Activated naive CD8-positive, alpha-beta T cell treated with anti-CD3 and anti-CD28 coated beads, Interleukin-2, amount 50 U/mL, for 24 hours (primary cell): ENCODE measurements around the gene MCMBP.
"Not testable (repeated sequence)": the region's sequence is repeated elsewhere in the genome, so short reads cannot be mapped to it uniquely, and the experiment has no call there.

Experiments used
- ATAC-seq: fragments of 150-1000 bp; cut with Tn5 transposase; one replicate; pipeline ENCODE4 v1.10.0; 2021
- DNase-seq: peaks from one replicate; pipeline ENCODE4 v3.0.0; 2021
- H3K27ac Mint-ChIP-seq: one replicate; pipeline ENCODE4 v1.8.0; 2021; ENCODE audit warnings: mild to moderate bottlenecking, mixed read lengths
- H3K27me3 Mint-ChIP-seq: one replicate; pipeline ENCODE4 v1.8.0; 2021; ENCODE audit warnings: mixed read lengths
- H3K36me3 Mint-ChIP-seq: one replicate; pipeline ENCODE4 v1.8.0; 2021; ENCODE audit warnings: low read depth, mixed read lengths
- H3K4me1 Mint-ChIP-seq: one replicate; pipeline ENCODE4 v1.8.0; 2021; ENCODE audit warnings: mixed read lengths
- H3K4me3 Mint-ChIP-seq: one replicate; pipeline ENCODE4 v1.8.0; 2021; ENCODE audit warnings: mild to moderate bottlenecking, moderate library complexity, mixed read lengths
- H3K9me3 Mint-ChIP-seq: one replicate; pipeline ENCODE4 v1.8.0; 2021; ENCODE audit warnings: mixed read lengths

Gene MCMBP

GRCh38 chr10:119872610-119872859 is at the start of gene MCMBP:
Gene MCMBP, minus strand, starts transcription at chr10:119872843. Its CDS starts 259 bp downstream, at chr10:119872584.
- Mint-ChIP-seq H3K4me3 (peak within 1 kb of the TSS; percentile 93), H3K27ac (peak within 1 kb of the TSS; percentile 91), H3K4me1 (peaks cover 44% of the 10 kb centered on the region), H3K36me3 (peaks cover 17% of the 10 kb centered on the region), H3K9me3 (no peaks in the 10 kb centered on the region), H3K27me3 (no peaks in the 10 kb centered on the region)
- ATAC-seq, result peak; percentile 2
- no peak for DNase-seq

GRCh38 chr10:119919826-119920225 is 47.2 kb upstream of the MCMBP start:
- ATAC-seq, result no peak
- Mint-ChIP-seq H3K4me1 (peaks cover 8% of the 10 kb centered on the region), H3K27me3 (no peaks in the 10 kb centered on the region), H3K4me3 (no peak overlapping the region), H3K9me3 (no peaks in the 10 kb centered on the region), H3K36me3 (peaks cover 41% of the 10 kb centered on the region), H3K27ac (peak overlapping the region; percentile 11)
- DNase-seq, result no peak

- Mint-ChIP-seq H3K9me3 (no peaks in the 10 kb centered on the region), H3K27ac (peak overlapping the region; percentile 54), H3K36me3 (peaks cover 43% of the 10 kb centered on the region), H3K4me3 (no peak overlapping the region), H3K27me3 (no peaks in the 10 kb centered on the region), H3K4me1 (peaks cover 8% of the 10 kb centered on the region)
- ATAC-seq (no peak), DNase-seq (no peak)
Observed at GRCh38 chr10:119919271-119919670, 46.6 kb upstream of the MCMBP start.

- H3K4me3 Mint-ChIP-seq, result no peak overlapping the region
- H3K36me3 Mint-ChIP-seq, result peaks cover 45% of the 10 kb centered on the region
- H3K9me3 Mint-ChIP-seq, result no peaks in the 10 kb centered on the region
- no peaks in the 10 kb centered on the region for H3K27me3 Mint-ChIP-seq
- H3K4me1 Mint-ChIP-seq, result peaks cover 8% of the 10 kb centered on the region
- DNase-seq (no peak), ATAC-seq (no peak)
- H3K27ac Mint-ChIP-seq, result no peak overlapping the region
Observed at GRCh38 chr10:119917777-119918176, 45.1 kb upstream of the MCMBP start.

GRCh38 chr10:119910689-119911088 is 38.0 kb upstream of the MCMBP start:
- ATAC-seq, result no peak
- Mint-ChIP-seq H3K9me3 (no peaks in the 10 kb centered on the region), H3K27ac (no peak overlapping the region), H3K27me3 (no peaks in the 10 kb centered on the region), H3K36me3 (peaks cover 33% of the 10 kb centered on the region), H3K4me1 (no peaks in the 10 kb centered on the region), H3K4me3 (no peak overlapping the region)
- DNase-seq, result no peak

GRCh38 chr10:119908166-119908565 is 35.5 kb upstream of the MCMBP start:
- Mint-ChIP-seq H3K27ac (no peak overlapping the region), H3K27me3 (no peaks in the 10 kb centered on the region), H3K4me1 (no peaks in the 10 kb centered on the region), H3K4me3 (no peak overlapping the region), H3K36me3 (peaks cover 42% of the 10 kb centered on the region), H3K9me3 (no peaks in the 10 kb centered on the region)
- DNase-seq (no peak), ATAC-seq (no peak)

GRCh38 chr10:119907695-119908094 is 35.1 kb upstream of the MCMBP start:
- not testable (repeated sequence) for H3K9me3 Mint-ChIP-seq, DNase-seq, H3K27ac Mint-ChIP-seq, H3K4me1 Mint-ChIP-seq, H3K27me3 Mint-ChIP-seq, ATAC-seq, H3K4me3 Mint-ChIP-seq
- peaks cover 42% of the 10 kb centered on the region for H3K36me3 Mint-ChIP-seq

- ATAC-seq (no peak), DNase-seq (no peak)
- no peaks in the 10 kb centered on the region for H3K9me3 Mint-ChIP-seq
- H3K36me3 Mint-ChIP-seq, result peaks cover 36% of the 10 kb centered on the region
- no peak overlapping the region for H3K4me3 Mint-ChIP-seq
- H3K27ac Mint-ChIP-seq, result no peak overlapping the region
- H3K4me1 Mint-ChIP-seq, result peaks cover 6% of the 10 kb centered on the region
- H3K27me3 Mint-ChIP-seq, result no peaks in the 10 kb centered on the region
Observed at GRCh38 chr10:119903946-119904666, 31.5 kb upstream of the MCMBP start.

- H3K9me3 Mint-ChIP-seq, result no peaks in the 10 kb centered on the region
- H3K27ac Mint-ChIP-seq, result peak overlapping the region; percentile 46
- peaks cover 49% of the 10 kb centered on the region for H3K4me1 Mint-ChIP-seq
- ATAC-seq (no peak), DNase-seq (no peak)
- no peak overlapping the region for H3K4me3 Mint-ChIP-seq
- peaks cover 39% of the 10 kb centered on the region for H3K36me3 Mint-ChIP-seq
- no peaks in the 10 kb centered on the region for H3K27me3 Mint-ChIP-seq
Observed at GRCh38 chr10:119898577-119898976, 25.9 kb upstream of the MCMBP start.

GRCh38 chr10:119896937-119897770 is 24.5 kb upstream of the MCMBP start:
- DNase-seq (no peak), ATAC-seq (no peak)
- peaks cover 53% of the 10 kb centered on the region for H3K4me1 Mint-ChIP-seq
- H3K27ac Mint-ChIP-seq, result no peak overlapping the region
- peaks cover 3% of the 10 kb centered on the region for H3K9me3 Mint-ChIP-seq
- peaks cover 32% of the 10 kb centered on the region for H3K36me3 Mint-ChIP-seq
- H3K4me3 Mint-ChIP-seq, result no peak overlapping the region
- no peaks in the 10 kb centered on the region for H3K27me3 Mint-ChIP-seq

- peaks cover 60% of the 10 kb centered on the region for H3K4me1 Mint-ChIP-seq
- peak overlapping the region; percentile 67 for H3K27ac Mint-ChIP-seq
- no peaks in the 10 kb centered on the region for H3K27me3 Mint-ChIP-seq
- peaks cover 32% of the 10 kb centered on the region for H3K36me3 Mint-ChIP-seq
- H3K4me3 Mint-ChIP-seq, result no peak overlapping the region
- no peak for DNase-seq
- ATAC-seq, result no peak
- H3K9me3 Mint-ChIP-seq, result peaks cover 3% of the 10 kb centered on the region
Observed at GRCh38 chr10:119896061-119896655, 23.5 kb upstream of the MCMBP start.

- Mint-ChIP-seq H3K4me1 (peaks cover 52% of the 10 kb centered on the region), H3K36me3 (peaks cover 28% of the 10 kb centered on the region), H3K27ac (peak overlapping the region; percentile 61), H3K4me3 (peak overlapping the region; percentile 100), H3K9me3 (peaks cover 8% of the 10 kb centered on the region), H3K27me3 (no peaks in the 10 kb centered on the region)
- ATAC-seq (no peak), DNase-seq (no peak)
Observed at GRCh38 chr10:119893845-119894427, 21.3 kb upstream of the MCMBP start.

GRCh38 chr10:119893074-119893473 is 20.4 kb upstream of the MCMBP start:
- H3K4me3 Mint-ChIP-seq, result peak overlapping the region; percentile 100
- H3K4me1 Mint-ChIP-seq, result peaks cover 47% of the 10 kb centered on the region
- DNase-seq, result no peak
- peaks cover 19% of the 10 kb centered on the region for H3K36me3 Mint-ChIP-seq
- H3K27ac Mint-ChIP-seq, result peak overlapping the region; percentile 100
- H3K9me3 Mint-ChIP-seq, result peaks cover 8% of the 10 kb centered on the region
- ATAC-seq, result no peak
- no peaks in the 10 kb centered on the region for H3K27me3 Mint-ChIP-seq

GRCh38 chr10:119892188-119893065 is 19.8 kb upstream of the MCMBP start, which contains the start of gene SEC23IP:
Gene SEC23IP, plus strand, starts transcription at chr10:119892730. Its CDS starts 53 bp downstream, at chr10:119892783.
- peaks cover 18% of the 10 kb centered on the region for H3K36me3 Mint-ChIP-seq
- peaks cover 8% of the 10 kb centered on the region for H3K9me3 Mint-ChIP-seq
- H3K27ac Mint-ChIP-seq, result peak within 1 kb of the TSS; percentile 100
- peak; percentile 93 for DNase-seq
- peak within 1 kb of the TSS; percentile 100 for H3K4me3 Mint-ChIP-seq
- ATAC-seq, result peak; percentile 100
- H3K27me3 Mint-ChIP-seq, result no peaks in the 10 kb centered on the region
- peaks cover 45% of the 10 kb centered on the region for H3K4me1 Mint-ChIP-seq
